Measurements from ENCODE around the gene CPPED1.
A peak's percentile ranks its signal among the peaks of the same experiment; 100 is the strongest.

The CPPED1 gene

GRCh38 chr16:12678983-12679382, 124.7 kb downstream of the CPPED1 start:
- DNase-seq = no peak

DNA sequence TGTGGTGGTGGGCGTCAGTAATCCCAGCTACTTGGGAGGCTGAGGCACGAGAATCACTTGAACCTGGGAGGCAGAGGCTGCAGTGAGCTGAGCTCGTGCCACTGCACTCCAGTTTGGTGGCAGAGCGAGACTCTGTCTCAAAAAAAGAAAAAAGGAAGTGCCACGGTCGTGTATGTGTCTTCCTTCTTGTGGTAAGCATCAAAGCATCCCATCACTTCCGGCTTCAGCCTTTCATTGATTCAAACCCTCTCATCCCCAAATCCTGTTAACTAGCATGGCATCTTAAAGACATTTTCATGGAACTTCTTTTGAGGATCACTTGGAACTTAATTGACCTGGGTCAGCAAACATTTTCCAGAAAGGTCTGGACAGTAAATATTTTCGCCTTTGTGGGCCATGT, 126.2 kb downstream of the CPPED1 start:
- no peak for DNase-seq

GRCh38 chr16:12675852-12676251, 127.8 kb downstream of the CPPED1 start:
- DNase-seq = no peak

DNA sequence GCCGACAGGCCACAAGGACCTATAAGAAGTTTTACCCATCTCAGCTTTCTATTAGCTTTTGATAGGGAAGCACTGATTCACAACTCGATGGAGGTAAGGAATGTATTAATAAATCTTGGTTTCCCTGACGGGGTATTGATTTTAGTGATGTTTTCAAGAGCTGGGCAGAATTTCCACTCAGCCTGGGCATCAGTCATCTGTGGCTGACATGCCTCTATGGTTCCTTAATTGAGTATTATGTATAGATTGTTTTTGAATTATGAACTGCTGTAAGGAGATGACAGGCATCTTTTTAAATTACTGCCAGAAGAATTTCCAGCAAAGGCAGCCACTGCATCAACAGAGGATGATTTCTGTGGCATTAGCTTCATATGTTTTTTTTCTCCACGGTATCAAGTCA, 128.6 kb downstream of the CPPED1 start:
- DNase-seq = no peak

DNA sequence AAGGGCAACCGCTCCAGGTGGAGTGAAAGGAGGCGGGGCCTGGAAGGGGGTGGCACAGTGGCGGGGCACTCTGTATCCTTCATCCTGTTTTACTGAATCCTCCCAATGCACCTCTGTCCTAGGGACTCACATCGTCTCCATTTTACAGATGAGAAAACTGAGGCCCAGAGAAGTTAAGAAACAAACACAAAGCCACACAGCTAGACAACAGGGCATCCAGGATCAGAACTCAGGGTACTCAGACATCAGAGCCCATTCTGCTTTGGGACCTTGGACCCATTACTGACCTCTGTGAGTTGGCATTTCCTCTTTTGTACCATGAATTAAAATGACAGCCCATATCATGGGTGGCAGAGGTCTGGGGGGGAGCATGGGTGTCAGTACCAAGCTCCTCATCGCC, 129.2 kb downstream of the CPPED1 start:
- DNase-seq = no peak

GRCh38 chr16:12674071-12674470, 129.6 kb downstream of the CPPED1 start:
- DNase-seq = no peak

GRCh38 chr16:12673466-12673865, 130.2 kb downstream of the CPPED1 start:
- no peak for DNase-seq

DNA sequence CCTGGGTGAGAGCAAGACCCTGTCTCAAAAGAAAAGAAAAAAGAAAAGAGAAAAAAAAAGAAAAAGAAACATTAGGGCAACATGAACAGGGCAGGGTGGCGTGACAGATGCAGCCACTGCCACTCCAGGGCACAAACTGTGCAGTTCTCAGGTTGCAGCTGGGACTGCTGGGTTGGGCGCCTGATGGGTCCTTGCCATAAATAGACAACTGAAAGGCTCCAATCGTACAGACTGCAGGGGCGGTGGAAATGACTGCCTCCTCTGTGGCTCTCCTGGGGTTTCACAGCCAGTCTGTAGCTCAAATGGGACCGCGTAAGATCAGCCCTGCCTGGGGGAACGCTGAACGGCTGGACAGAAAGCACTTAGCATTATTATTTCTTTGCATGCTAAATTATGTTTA, 130.7 kb downstream of the CPPED1 start:
- DNase-seq = no peak

GRCh38 chr16:12669908-12670307, 133.8 kb downstream of the CPPED1 start:
- no peak for DNase-seq

DNA sequence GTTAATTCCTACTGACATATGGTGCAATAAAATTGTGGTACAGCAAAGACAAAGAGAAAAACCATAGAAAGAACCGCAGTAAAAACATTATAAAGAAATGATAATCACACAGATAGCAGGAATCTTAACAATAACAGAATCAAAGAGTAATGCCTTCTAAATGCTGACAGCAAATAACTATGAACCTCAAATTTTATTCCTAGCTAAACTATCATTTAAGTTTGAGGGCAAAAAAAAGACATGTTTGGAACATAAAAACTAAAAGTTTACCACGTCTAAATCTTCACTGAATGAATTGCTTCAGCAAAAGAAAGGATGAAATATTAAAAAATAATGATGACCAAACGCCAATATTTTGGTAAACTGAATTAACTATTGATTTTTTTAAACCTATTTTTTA, 135.8 kb downstream of the CPPED1 start:
- no peak for DNase-seq

DNA sequence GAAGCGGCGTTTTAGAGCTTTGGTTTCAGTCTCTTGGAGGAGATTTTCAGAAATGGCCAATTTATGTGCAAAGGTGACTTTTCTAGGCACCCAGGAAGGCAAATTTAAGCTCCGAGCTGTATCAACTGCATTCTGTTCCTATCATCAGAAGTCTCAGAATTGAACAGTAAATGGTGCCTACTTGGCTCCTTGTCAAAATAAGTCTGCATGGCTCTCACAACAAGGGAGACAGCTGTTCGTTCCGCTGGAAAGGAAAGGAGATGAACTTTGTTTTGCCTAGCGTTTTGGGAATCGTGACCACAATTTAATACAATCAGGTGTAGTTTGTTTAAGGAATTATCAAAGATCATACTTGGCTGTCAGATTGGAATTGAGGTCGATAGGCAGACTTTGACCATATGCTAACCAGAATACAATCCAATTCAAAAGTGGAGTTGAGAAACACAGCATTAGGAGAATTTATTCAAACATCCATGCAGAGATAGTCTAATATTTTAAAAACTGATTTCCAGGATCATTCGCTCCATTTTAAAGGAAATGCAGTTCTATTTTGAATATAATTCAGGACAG, 139.4 kb downstream of the CPPED1 start:
- DNase-seq = no peak

- no peak for DNase-seq
These were observed 142.0 kb downstream of the CPPED1 start for GRCh38 chr16:12661656-12662172.

DNA sequence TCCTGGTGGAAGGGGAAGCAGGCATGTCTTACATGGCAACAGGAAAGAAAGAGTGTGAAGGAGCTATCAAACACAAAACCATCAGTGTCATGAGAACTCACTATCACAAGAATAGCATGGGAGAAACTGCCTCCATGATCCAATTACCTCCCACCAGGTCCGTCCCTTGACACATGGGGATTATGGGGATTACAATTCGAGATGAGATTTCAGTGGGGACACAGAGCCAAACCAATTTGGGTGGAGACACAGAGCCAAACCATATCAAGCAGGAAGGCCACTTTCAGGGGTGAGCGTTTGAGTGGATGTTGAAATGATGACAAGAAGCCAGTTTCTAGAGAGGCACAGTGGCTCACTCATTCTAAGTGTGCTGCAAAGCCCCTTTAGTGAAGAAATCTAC, 143.8 kb downstream of the CPPED1 start:
- no peak for DNase-seq

GRCh38 chr16:12658506-12658905, 145.2 kb downstream of the CPPED1 start:
- DNase-seq = no peak

GRCh38 chr16:12655537-12655936, 148.2 kb downstream of the CPPED1 start:
- no peak for DNase-seq

DNA sequence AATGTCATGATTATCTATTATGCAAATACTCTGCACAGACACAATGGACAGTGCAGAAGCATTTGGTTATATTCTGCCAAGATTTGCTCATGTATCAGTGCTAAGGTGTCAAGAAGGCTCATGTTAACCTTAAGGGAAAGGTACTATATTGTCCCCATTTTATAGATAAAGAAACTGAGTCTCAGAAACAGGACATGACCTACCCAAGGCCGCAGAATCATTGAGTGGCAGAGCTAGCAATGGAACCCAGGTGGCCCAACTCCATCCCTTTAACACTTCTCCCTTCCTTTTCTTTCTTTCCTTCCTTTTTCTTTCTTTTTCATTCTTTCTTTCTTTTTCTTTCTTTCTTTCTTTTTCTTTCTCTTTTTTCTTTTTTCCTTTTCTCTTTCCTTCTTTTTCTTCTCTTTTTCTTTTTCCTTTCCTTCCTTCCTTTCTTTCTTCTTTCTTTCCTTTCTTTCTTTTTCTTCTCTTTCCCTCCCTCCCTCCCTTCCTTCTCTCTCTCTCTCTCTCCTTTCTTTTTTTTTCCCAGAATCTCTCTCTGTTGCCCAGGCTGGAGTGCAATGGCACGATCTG, 149.8 kb downstream of the CPPED1 start:
- no peak for DNase-seq

- no peak for DNase-seq
These were observed 150.8 kb downstream of the CPPED1 start for GRCh38 chr16:12652924-12653323.

- no peak for DNase-seq
These were observed 151.7 kb downstream of the CPPED1 start for GRCh38 chr16:12651765-12652512.

- no peak for DNase-seq
These were observed 154.3 kb downstream of the CPPED1 start for GRCh38 chr16:12649356-12649755.

DNA sequence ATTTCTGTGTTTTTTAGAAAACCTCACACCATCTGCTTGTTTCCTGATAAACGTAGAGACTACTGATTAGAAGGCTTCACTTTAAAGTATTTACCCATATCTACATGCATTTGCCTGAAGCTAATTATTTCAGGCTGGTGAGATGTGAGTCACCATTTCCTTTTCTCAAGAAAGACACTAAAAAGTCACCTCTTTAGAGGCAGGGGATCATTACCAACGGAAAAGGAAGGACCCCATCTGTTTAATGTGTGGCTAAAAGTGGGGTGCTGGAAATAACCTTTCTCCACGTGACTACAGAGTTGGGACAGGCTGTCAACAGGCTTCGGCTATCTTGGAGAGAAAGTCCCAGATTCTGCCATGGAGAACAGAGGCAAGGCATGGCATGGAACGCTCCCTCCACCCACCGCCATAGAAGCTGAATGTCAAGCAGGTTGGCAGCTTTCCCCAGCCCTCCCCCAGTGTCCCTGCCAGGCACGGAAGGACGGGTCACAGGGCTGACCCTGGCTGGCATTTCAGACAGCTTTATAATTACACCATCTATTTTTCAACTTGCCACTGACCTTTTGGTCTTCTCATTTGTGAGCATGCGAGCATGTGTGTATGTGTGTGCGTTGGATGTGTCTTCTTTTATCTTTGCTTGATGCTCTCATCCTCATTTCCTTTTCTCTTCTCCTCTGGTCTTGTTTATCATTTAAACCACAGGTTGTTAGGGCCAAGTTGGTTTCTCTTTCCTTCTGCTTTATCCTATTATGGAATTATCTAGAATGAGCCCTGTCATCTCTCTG, 157.0 kb downstream of the CPPED1 start:
- DNase-seq = peak in 1 of 2 experiments; percentile 2

DNA sequence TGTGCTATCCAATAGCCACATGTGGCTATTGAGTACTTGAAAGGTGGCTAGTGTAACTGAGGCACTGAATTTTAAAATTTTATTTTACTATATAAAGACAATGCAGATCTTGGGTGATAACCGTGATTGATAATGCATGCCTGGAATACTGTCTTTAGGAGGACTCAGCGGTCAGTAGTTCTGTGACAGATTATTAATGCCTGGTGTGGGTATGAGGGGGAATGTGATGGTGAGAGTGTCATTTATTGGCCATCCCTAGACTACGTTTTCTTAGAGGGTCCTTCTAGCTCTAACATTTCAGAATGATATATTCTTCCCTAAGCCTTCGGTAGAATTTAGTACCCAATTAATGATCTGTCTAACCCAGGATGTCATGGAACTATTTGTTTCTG, 157.6 kb downstream of the CPPED1 start:
- no peak for DNase-seq

DNA sequence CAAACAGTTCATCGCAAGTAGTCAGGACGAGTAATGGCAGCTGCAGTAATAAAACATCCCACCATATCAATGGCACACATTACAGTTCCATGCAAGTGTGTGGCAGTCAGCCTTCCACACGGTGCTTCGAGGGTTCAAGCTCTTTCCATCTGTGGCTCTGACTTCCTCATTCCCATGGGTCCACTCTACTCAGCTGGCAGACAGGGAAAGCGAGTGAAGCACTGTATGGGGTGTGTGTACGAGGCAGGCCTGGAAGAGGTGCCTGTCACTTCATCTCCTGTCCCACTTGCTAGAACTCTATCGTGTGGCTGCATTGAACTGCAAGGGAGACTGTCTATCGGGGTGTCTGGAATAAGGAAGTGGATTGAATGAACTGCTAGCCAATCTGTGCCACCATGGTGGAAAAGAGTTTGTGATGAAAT, 160.6 kb downstream of the CPPED1 start:
- DNase-seq = no peak

DNA sequence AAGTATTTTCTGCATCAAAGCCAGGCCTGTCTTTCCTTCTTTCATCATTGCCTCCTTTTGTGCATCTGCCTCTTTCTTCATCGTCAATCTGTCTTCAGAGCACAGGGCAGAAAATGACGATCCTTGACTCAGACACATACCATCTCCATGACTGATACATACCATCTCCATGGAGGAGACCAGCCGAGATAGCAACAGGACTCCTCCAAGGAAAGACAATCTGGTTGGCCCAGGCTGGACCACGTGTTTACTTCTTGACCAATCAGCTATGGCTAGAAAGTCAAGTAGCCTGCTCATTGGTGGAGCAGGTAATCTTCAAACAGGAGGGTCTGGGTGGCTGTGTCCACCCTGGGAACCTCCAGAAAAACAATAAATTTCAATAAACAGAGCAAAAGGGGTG, 164.6 kb downstream of the CPPED1 start:
- DNase-seq = no peak

GRCh38 chr16:12637002-12637401, 166.7 kb downstream of the CPPED1 start:
- no peak for DNase-seq

All from activated CD4-positive, alpha-beta T cell treated with anti-CD3 and anti-CD28 coated beads, Interleukin-2, amount 50 U/mL, for 4 hours (primary cell).